Activated CD8-positive, alpha-beta T cell treated with anti-CD3 and anti-CD28 coated beads, Interleukin-2, amount 10 ng/mL, durations not matched to agents 7 days and 5 days (primary cell): Measurements from ENCODE around the gene TWF1. TPM values are rescaled to one million over a fixed set of nuclear protein-coding genes. Genes with fewer than 3 reads are reported as not detected.
A peak's percentile ranks its signal among the peaks of the same experiment; 100 is the strongest.

Experiments
- ATAC-seq: fragments of 150-1000 bp; cut with Tn5 transposase; one replicate; pipeline ENCODE4 v1.10.0; 2021; ENCODE audit warnings: moderate library complexity
- CTCF ChIA-PET: fragments of 350-600 bp; sonication (Branson Sonifier 250); formaldehyde crosslinking; loops from one replicate; lab custom pipeline; 2021; ENCODE audit warnings: antibody characterized with exemption; lab: Charles Lee
- POLR2A ChIA-PET: fragments of 350-600 bp; sonication (Branson Sonifier 250); formaldehyde crosslinking; loops from one replicate; lab custom pipeline; 2021; ENCODE audit warnings: antibody characterized with exemption; lab: Charles Lee
- DNase-seq: peaks from one replicate; pipeline ENCODE4 v3.0.0-alpha.2; 2020
- H3K27ac Mint-ChIP-seq: one replicate; pipeline ENCODE4 v1.8.0; 2021; ENCODE audit warnings: mild to moderate bottlenecking, mixed read lengths
- H3K27me3 Mint-ChIP-seq: one replicate; pipeline ENCODE4 v1.8.0; 2021; ENCODE audit warnings: low read depth, mixed read lengths
- H3K36me3 Mint-ChIP-seq: one replicate; pipeline ENCODE4 v1.8.0; 2021; ENCODE audit warnings: low read depth, mixed read lengths
- H3K4me1 Mint-ChIP-seq: one replicate; pipeline ENCODE4 v1.8.0; 2021; ENCODE audit warnings: low read depth, mixed read lengths
- H3K4me3 Mint-ChIP-seq: one replicate; pipeline ENCODE4 v1.8.0; 2021; ENCODE audit warnings: mild to moderate bottlenecking, mixed read lengths
- H3K9me3 Mint-ChIP-seq: one replicate; pipeline ENCODE4 v1.8.0; 2022; ENCODE audit warnings: mixed read lengths; ENCODE audit not compliant: insufficient read depth
- total RNA-seq, 2 experiments: library from RNA; stranded (reverse); gene quantifications; one replicate each; pipeline ENCODE4 v1.2.3, GENCODE V29; 2021

The TWF1 gene
- total RNA-seq, 2 experiments from 2014 or later = 24.1 to 25.9 TPM

DNA sequence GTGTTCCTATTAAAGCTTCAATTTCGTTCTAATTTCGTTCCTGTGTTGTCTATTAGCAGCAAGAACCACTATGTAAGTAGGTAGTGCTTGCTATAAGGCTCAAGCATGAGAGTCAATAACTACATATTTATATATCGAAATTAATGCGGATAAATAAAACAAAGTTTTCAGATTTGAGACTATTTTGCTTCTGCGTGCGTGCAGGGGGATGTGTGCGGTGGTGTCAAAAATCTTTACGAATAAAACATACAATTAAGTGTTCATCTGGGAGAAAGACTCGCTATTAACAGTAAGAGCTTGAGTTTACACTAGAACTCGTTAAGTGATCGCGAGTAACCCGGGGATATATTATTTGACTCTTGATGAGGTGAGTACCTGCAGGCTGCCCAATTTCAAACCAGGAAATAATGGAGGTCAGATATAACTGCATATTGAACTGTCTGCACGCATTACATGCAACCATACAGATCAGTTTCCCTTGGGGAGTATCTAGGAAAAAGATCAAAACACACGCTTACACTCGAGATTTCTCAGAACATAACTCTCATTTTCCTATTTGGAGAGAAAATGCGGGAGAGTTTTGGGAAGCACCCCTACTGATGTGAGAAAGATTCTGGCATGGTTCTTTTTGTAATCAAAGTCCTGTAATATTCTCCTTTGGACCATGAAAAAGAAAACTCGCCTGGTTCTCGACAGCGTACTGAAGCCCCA lies 813 bp downstream of the TWF1 start:
- Mint-ChIP-seq H3K4me1 (peaks cover 36% of the 10 kb centered on the region), H3K4me3 (peak overlapping the region; percentile 98), H3K9me3 (no peaks in the 10 kb centered on the region), H3K36me3 (peaks cover 23% of the 10 kb centered on the region), H3K27ac (peak overlapping the region; percentile 100), H3K27me3 (no peaks in the 10 kb centered on the region)
- ChIA-PET CTCF (interaction anchor here (0.7 to 3.7 kb wide), 8 partner anchors 7 to 76 kb away, joined by 3 to 28 read pairs (median 5); partner anchors contain the start of genes IRAK4 and PUS7L), POLR2A (interaction anchor here (0.7 to 3.9 kb wide), 18 partner anchors 9 to 77 kb away, joined by 3 to 42 read pairs (median 7); partner anchors contain the start of genes IRAK4, PUS7L and TMEM117)
- DNase-seq = peak; percentile 30
- ATAC-seq = peak; percentile 28

DNA sequence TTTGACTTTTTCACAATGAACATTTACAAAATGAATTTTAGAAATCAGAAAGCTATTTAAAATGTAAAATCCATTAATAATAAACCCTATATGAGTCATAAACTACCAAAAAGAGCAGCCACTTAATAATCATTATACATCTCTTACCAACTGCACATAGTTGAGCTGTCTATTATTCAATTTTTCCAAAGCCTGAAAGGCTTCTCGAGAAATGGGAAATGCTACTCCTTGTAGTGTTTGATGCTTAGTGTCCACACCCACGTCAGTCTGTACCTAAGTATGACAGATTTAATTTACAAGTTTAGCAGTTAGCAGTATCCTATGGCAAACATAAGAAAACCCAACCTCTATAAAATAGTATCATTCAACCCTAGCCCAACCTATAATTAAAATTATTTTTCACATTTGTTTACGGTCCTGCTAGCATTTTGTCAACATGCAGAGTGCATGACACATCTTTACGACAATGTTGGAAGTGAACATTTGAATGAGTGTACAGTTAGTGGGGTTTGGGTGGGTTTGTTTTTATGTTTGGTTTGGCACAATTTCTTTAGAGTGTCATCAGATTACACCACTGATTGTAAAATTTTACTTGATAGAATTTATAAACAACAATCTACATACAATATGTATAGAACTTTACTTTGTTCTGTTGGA lies 8.4 kb downstream of the TWF1 start:
- Mint-ChIP-seq H3K4me3 (no peak overlapping the region), H3K27me3 (no peaks in the 10 kb centered on the region), H3K4me1 (peaks cover 7% of the 10 kb centered on the region), H3K9me3 (no peaks in the 10 kb centered on the region), H3K27ac (no peak overlapping the region), H3K36me3 (peaks cover 42% of the 10 kb centered on the region)
- ChIA-PET CTCF (interaction anchor here (1.4 kb wide), 1 partner anchor 9 kb away, joined by 3 read pairs; the partner anchor contains the start of gene TWF1), POLR2A (interaction anchor here (0.8 kb wide), 1 partner anchor 38 kb away, joined by 3 read pairs; no protein-coding TSS in a partner anchor)
- no peak for ATAC-seq
- DNase-seq = no peak

DNA sequence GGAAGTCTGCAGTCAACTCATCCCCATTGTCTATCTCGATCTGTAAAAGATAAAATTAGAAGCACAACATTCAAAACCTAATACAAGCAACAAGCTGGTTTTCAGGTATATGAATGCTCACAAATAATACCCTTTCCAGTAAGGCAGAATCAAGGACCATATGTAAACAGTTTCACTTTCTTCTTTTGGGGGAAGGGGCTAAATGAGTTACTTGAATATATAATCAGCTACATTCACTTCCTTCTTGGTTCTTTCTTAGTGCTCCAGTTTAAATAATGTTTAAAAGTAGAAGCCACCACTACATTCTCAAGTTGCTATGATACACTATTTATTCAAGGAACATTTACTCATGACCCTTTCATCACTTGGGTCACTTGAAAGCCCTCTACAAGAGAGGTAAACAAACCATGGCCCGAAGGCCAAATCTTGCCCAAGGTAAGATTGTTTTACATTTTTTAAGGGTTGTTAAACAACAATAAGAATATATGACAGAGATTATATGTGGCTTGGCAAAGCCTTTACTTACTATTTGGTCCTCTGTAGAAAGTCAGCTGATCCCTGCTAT lies 10.3 kb downstream of the TWF1 start:
- H3K9me3 Mint-ChIP-seq = no peaks in the 10 kb centered on the region

DNA sequence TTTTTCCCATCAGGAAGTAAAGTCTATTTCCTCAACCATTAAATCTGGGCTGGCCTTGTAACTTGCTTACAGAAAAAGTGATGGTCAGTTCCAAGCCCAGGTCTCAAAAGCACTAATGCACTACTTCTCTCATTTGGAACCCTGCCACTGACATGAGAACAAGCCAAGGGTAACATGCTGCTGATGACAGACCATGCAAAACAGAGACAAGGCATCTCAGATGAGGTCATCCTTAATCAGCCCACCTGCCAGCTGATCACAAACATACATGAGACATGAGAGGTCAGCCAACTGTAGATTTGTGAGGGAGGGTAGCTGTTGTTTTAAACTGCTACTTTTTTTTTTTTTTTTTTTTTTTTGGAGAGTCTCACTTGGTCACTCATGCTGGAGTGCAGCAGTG lies 16.2 kb downstream of the TWF1 start:
- Mint-ChIP-seq H3K36me3 (peaks cover 30% of the 10 kb centered on the region), H3K4me1 (no peaks in the 10 kb centered on the region), H3K27ac (no peak overlapping the region), H3K4me3 (no peak overlapping the region), H3K27me3 (no peaks in the 10 kb centered on the region), H3K9me3 (no peaks in the 10 kb centered on the region)
- CTCF ChIA-PET = no interaction called here
- ATAC-seq (no peak), DNase-seq (no peak)
- POLR2A ChIA-PET = no interaction called here

More for the DNA sequence above, 10.3 kb downstream of the TWF1 start:
- CTCF ChIA-PET = interaction anchor here (1.6 to 1.7 kb wide), 2 partner anchors 9 to 12 kb away, joined by 4 to 5 read pairs; no protein-coding TSS in a partner anchor
- Mint-ChIP-seq H3K27me3 (no peaks in the 10 kb centered on the region), H3K27ac (no peak overlapping the region), H3K4me3 (no peak overlapping the region), H3K36me3 (peaks cover 40% of the 10 kb centered on the region), H3K4me1 (no peaks in the 10 kb centered on the region)
- POLR2A ChIA-PET = interaction anchor here (1.0 to 1.5 kb wide), 2 partner anchors 9 to 37 kb away, joined by 3 to 7 read pairs; no protein-coding TSS in a partner anchor
- no peak for DNase-seq
- ATAC-seq = no peak

DNA sequence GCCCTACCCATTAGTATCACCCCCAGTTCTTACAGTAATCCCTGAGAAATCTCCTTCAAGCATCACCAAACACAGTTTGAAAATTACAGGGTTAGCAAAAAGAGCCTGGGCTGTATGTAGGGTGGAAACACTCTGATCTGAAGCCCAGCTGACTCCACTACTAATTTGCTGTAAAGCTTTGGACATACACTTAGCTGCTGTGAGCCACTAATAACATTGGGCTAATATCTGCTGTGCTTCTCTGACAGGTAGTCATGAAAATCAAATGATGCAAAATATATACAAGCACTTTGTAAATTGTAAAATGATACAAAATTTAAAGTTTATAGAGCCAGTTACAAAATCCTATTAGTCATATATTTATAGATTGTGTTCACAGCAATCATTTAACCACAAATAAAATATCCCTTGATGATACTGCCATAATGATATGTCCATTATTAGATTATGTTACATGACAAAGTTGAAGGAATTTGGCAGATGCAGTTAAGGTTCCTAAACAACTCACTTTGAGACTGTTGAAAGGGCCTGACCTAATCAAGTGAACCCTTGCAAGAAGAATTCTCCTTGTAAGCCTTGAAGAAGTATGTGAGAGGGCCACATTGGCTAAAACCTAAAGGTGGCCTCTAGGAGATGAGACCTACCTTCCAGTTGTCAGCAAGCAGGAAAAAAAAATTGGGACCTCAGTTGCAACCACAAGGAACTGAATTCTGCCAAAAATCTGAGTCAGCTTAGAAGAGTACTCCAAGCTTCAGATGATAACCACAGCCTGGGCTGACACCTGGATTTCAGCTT lies 19.0 kb downstream of the TWF1 start:
- H3K9me3 Mint-ChIP-seq = no peaks in the 10 kb centered on the region
- no peaks in the 10 kb centered on the region for H3K27me3 Mint-ChIP-seq
- POLR2A ChIA-PET = interaction anchor here (1.0 kb wide), 1 partner anchor 19 kb away, joined by 8 read pairs; the partner anchor contains the start of gene TWF1
- H3K4me3 Mint-ChIP-seq = no peak overlapping the region
- H3K4me1 Mint-ChIP-seq = no peaks in the 10 kb centered on the region
- no peak overlapping the region for H3K27ac Mint-ChIP-seq
- H3K36me3 Mint-ChIP-seq = peaks cover 32% of the 10 kb centered on the region
- CTCF ChIA-PET = no interaction called here
- ATAC-seq (no peak), DNase-seq (no peak)

DNA sequence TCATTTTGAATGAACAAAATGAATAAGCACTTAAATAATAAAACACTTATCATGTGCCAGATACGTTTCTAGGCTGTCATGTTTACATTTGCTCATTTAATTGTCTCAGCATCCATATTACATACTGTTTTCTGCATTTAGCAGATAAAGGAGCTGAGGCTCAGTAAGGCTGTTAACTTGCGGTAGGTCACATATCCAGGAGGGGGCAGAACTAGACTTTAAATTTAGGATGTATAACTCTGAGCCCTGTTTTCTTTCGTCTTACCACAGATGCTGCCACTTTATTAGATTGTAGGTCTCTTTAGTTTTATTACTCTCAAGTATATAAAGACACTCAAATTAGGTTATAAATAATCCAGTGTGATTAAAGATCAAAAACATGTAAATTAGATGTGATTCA lies 29.6 kb downstream of the TWF1 start:
- ChIA-PET POLR2A (interaction anchor here (1.1 to 1.6 kb wide), 2 partner anchors 8 to 29 kb away, joined by 3 to 6 read pairs; partner anchors contain the start of gene TWF1), CTCF (interaction anchor here (0.8 to 2.7 kb wide), 5 partner anchors 14 to 159 kb away, joined by 3 to 34 read pairs (median 3); no protein-coding TSS in a partner anchor)
- Mint-ChIP-seq H3K36me3 (peaks cover 26% of the 10 kb centered on the region), H3K27me3 (no peaks in the 10 kb centered on the region), H3K27ac (no peak overlapping the region), H3K9me3 (no peaks in the 10 kb centered on the region), H3K4me3 (no peak overlapping the region), H3K4me1 (no peaks in the 10 kb centered on the region)
- DNase-seq = no peak
- peak; percentile 58 for ATAC-seq

GRCh38 chr12:43766291-43766690 lies 39.8 kb downstream of the TWF1 start:
- Mint-ChIP-seq H3K9me3 (no peaks in the 10 kb centered on the region), H3K27me3 (no peaks in the 10 kb centered on the region), H3K4me1 (peaks cover 22% of the 10 kb centered on the region), H3K4me3 (no peak overlapping the region), H3K36me3 (peaks cover 51% of the 10 kb centered on the region), H3K27ac (no peak overlapping the region)
- DNase-seq (no peak), ATAC-seq (no peak)
- ChIA-PET CTCF (no interaction called here), POLR2A (interaction anchor here (0.6 kb wide), 1 partner anchor 13 kb away, joined by 3 read pairs; no protein-coding TSS in a partner anchor)

GRCh38 chr12:43764528-43764927 lies 41.6 kb downstream of the TWF1 start:
- Mint-ChIP-seq H3K4me3 (no peak overlapping the region), H3K9me3 (no peaks in the 10 kb centered on the region), H3K4me1 (peaks cover 31% of the 10 kb centered on the region), H3K36me3 (peaks cover 46% of the 10 kb centered on the region), H3K27ac (no peak overlapping the region), H3K27me3 (no peaks in the 10 kb centered on the region)
- ChIA-PET POLR2A (no interaction called here), CTCF (interaction anchor here (0.8 kb wide), 1 partner anchor 16 kb away, joined by 3 read pairs; no protein-coding TSS in a partner anchor)
- ATAC-seq (no peak), DNase-seq (no peak)

DNA sequence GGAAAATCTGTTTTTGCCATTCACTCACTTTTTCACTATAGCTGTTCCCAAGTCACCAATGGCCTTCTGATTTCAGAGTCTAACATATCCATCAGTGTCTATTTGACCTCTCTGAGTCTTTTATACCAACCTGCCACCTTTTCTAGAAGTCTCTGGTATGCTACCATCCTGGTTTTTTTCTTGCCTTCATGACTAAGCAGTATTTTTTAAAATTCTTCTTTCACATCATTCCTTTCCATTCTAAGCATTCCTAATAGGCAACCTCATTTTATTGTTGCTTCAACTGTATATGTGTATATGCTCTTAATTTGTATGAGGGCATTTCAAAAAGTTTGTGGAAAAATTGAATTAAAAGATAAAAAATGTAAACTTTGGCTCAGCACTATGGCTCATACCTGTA lies 42.3 kb downstream of the TWF1 start:
- CTCF ChIA-PET = no interaction called here
- POLR2A ChIA-PET = interaction anchor here (1.6 kb wide), 1 partner anchor 43 kb away, joined by 4 read pairs; the partner anchor contains the start of gene TWF1

DNA sequence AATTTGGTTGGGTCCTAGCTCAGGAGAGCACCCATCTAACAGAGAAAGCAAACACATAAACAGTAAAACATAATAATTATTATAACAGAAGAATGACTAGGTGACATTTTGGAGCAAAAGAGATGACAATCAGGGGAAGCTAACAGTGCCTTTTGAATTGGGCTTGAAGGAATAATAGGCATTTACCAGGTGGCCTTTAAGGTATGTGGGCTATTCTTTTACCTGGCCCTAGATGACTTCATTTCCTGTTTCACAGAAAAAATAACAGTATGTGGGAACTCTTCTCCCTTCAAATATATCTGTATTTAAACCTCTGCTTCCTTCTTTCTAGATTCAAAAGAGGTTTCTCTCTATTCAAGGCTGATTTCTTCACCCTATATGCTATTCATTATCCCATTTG lies 43.5 kb downstream of the TWF1 start:
- Mint-ChIP-seq H3K9me3 (no peaks in the 10 kb centered on the region), H3K36me3 (peaks cover 39% of the 10 kb centered on the region), H3K27ac (no peak overlapping the region), H3K4me3 (no peak overlapping the region), H3K27me3 (no peaks in the 10 kb centered on the region), H3K4me1 (peaks cover 40% of the 10 kb centered on the region)
- ChIA-PET CTCF (interaction anchor here (0.6 to 1.5 kb wide), 4 partner anchors 10 to 121 kb away, joined by 3 to 6 read pairs (median 4); no protein-coding TSS in a partner anchor), POLR2A (interaction anchor here (1.6 kb wide), 1 partner anchor 44 kb away, joined by 4 read pairs; the partner anchor contains the start of gene TWF1)
- DNase-seq (no peak), ATAC-seq (no peak)

More for the DNA sequence above, 42.3 kb downstream of the TWF1 start:
- DNase-seq (no peak), ATAC-seq (no peak)
- Mint-ChIP-seq H3K4me3 (no peak overlapping the region), H3K4me1 (peaks cover 33% of the 10 kb centered on the region), H3K27me3 (no peaks in the 10 kb centered on the region), H3K36me3 (peaks cover 46% of the 10 kb centered on the region), H3K9me3 (no peaks in the 10 kb centered on the region), H3K27ac (no peak overlapping the region)
